ENCODE data around the gene GALNT7. TPM values are rescaled to one million over a fixed set of nuclear protein-coding genes. Genes with fewer than 3 reads are reported as not detected.

GALNT7 gene
- total RNA-seq, 1 donor from 2014 or later = 24.7 TPM

- Histone ChIP-seq H3K36me3 (ENCODE audit: control insufficient read depth, insufficient read depth, low read length) (no peaks in the 10 kb centered on the region), H3K4me3 (ENCODE audit: low read depth, low read length) (no peak overlapping the region), H3K27me3 (ENCODE audit: control insufficient read depth, insufficient read depth, low read length) (no peaks in the 10 kb centered on the region)
- no peak for TF ChIP-seq CTCF (IDR thresholded peaks at IDR 0.05; ENCODE audit: insufficient read depth, low read length, severe bottlenecking)
- no peak for FAIRE-seq
- no peak for DNase-seq (ENCODE audit: low read depth)
These were observed 177.0 kb downstream of the GALNT7 start for GRCh38 chr4:173345648-173346047.

GRCh38 chr4:173346074-173346473 lies 177.5 kb downstream of the GALNT7 start:
- DNase-seq (ENCODE audit: low read depth) (no peak), FAIRE-seq (no peak)
- Histone ChIP-seq H3K36me3 (ENCODE audit: control insufficient read depth, insufficient read depth, low read length) (no peaks in the 10 kb centered on the region), H3K27me3 (ENCODE audit: control insufficient read depth, insufficient read depth, low read length) (no peaks in the 10 kb centered on the region), H3K4me3 (ENCODE audit: low read depth, low read length) (no peak overlapping the region)
- no peak for TF ChIP-seq CTCF (IDR thresholded peaks at IDR 0.05; ENCODE audit: insufficient read depth, low read length, severe bottlenecking)

- no peak overlapping the region for H3K4me3 ChIP-seq (ENCODE audit: low read depth, low read length)
- TF ChIP-seq CTCF (IDR thresholded peaks at IDR 0.05; ENCODE audit: insufficient read depth, low read length, severe bottlenecking) = no peak
These were observed 178.9 kb downstream of the GALNT7 start for GRCh38 chr4:173347467-173347866.

GRCh38 chr4:173357939-173358338 lies 189.3 kb downstream of the GALNT7 start:
- no peaks in the 10 kb centered on the region for H3K27me3 ChIP-seq (ENCODE audit: control insufficient read depth, insufficient read depth, low read length)
- H3K4me3 ChIP-seq (ENCODE audit: low read depth, low read length) = no peak overlapping the region
- no peak for TF ChIP-seq CTCF (IDR thresholded peaks at IDR 0.05; ENCODE audit: insufficient read depth, low read length, severe bottlenecking)
- FAIRE-seq (no peak), DNase-seq (ENCODE audit: low read depth) (no peak)
- no peaks in the 10 kb centered on the region for H3K36me3 ChIP-seq (ENCODE audit: control insufficient read depth, insufficient read depth, low read length)

More at GRCh38 chr4:173347467-173347866, 178.9 kb downstream of the GALNT7 start:
- FAIRE-seq (no peak), DNase-seq (ENCODE audit: low read depth) (no peak)
- Histone ChIP-seq H3K36me3 (ENCODE audit: control insufficient read depth, insufficient read depth, low read length) (no peaks in the 10 kb centered on the region), H3K27me3 (ENCODE audit: control insufficient read depth, insufficient read depth, low read length) (no peaks in the 10 kb centered on the region)

GRCh38 chr4:173360587-173361221 lies 192.1 kb downstream of the GALNT7 start:
- Histone ChIP-seq H3K4me3 (ENCODE audit: low read depth, low read length) (no peak overlapping the region), H3K36me3 (ENCODE audit: control insufficient read depth, insufficient read depth, low read length) (no peaks in the 10 kb centered on the region), H3K27me3 (ENCODE audit: control insufficient read depth, insufficient read depth, low read length) (no peaks in the 10 kb centered on the region)
- DNase-seq (ENCODE audit: low read depth) = peak; percentile 14
- no peak for FAIRE-seq
- TF ChIP-seq CTCF (IDR thresholded peaks at IDR 0.05; ENCODE audit: insufficient read depth, low read length, severe bottlenecking) = peak; percentile 20

GRCh38 chr4:173362666-173363065 lies 194.1 kb downstream of the GALNT7 start:
- H3K36me3 ChIP-seq (ENCODE audit: control insufficient read depth, insufficient read depth, low read length) = no peaks in the 10 kb centered on the region
- FAIRE-seq (no peak), DNase-seq (ENCODE audit: low read depth) (no peak)
- TF ChIP-seq CTCF (IDR thresholded peaks at IDR 0.05; ENCODE audit: insufficient read depth, low read length, severe bottlenecking) = no peak
- H3K27me3 ChIP-seq (ENCODE audit: control insufficient read depth, insufficient read depth, low read length) = no peaks in the 10 kb centered on the region
- no peak overlapping the region for H3K4me3 ChIP-seq (ENCODE audit: low read depth, low read length)

Data from bronchial epithelial cell (primary cell).